GM23338 (cell line): ENCODE measurements around the gene ABAT.
A peak's percentile ranks its signal among the peaks of the same experiment; 100 is the strongest.

Experiments
- CREB1 ChIP-seq: fragments of 250-450 bp; sonication (Bioruptor Pico); IDR thresholded peaks from 2 replicates; pipeline ENCODE4 v1.5.0; 2020; ENCODE audit warnings: low read depth, mild to moderate bottlenecking, moderate library complexity
- EZH2 ChIP-seq: fragments of 200-600 bp; sonication (generic); IDR thresholded peaks from one replicate; pipeline ENCODE4 v1.8.0; 2017; ENCODE audit warnings: antibody characterized with exemption, mild to moderate bottlenecking, low read depth; ENCODE audit not compliant: unreplicated experiment
- NANOG ChIP-seq: IDR thresholded peaks from 2 replicates; pipeline ENCODE4 v1.6.1; 2016; ENCODE audit warnings: antibody characterized with exemption, borderline replicate concordance
- POLR2AphosphoS5 ChIP-seq: IDR thresholded peaks from 2 replicates; pipeline ENCODE4 v1.6.1; 2016; ENCODE audit warnings: antibody characterized with exemption, low read depth
- STAT1 ChIP-seq: IDR thresholded peaks from one replicate; pipeline ENCODE4 v1.6.1; 2016; ENCODE audit warnings: antibody characterized with exemption; ENCODE audit not compliant: unreplicated experiment
- TF ChIP-seq, protein P1 (sequence below), 2 experiments: fragments of 200-600 bp in 1 of 2; sonication (generic) in 1 of 2; conservative IDR thresholded peaks; 2 replicates each; pipeline versions ENCODE4 v1.5.1 to v1.6.1; 2016 to 2017; ENCODE audit warnings: antibody characterized with exemption in 2 of 2, low read depth in 2 of 2, mild to moderate bottlenecking in 2 of 2, moderate library complexity in 1 of 2
- TF ChIP-seq, protein P2 (sequence below): IDR thresholded peaks from one replicate; pipeline ENCODE4 v1.6.1; 2018; ENCODE audit warnings: antibody characterized with exemption; ENCODE audit not compliant: unreplicated experiment
- TF ChIP-seq, protein P3 (sequence below): IDR thresholded peaks from 2 replicates; pipeline ENCODE4 v1.6.1; 2016; ENCODE audit warnings: antibody characterized with exemption

DNA sequence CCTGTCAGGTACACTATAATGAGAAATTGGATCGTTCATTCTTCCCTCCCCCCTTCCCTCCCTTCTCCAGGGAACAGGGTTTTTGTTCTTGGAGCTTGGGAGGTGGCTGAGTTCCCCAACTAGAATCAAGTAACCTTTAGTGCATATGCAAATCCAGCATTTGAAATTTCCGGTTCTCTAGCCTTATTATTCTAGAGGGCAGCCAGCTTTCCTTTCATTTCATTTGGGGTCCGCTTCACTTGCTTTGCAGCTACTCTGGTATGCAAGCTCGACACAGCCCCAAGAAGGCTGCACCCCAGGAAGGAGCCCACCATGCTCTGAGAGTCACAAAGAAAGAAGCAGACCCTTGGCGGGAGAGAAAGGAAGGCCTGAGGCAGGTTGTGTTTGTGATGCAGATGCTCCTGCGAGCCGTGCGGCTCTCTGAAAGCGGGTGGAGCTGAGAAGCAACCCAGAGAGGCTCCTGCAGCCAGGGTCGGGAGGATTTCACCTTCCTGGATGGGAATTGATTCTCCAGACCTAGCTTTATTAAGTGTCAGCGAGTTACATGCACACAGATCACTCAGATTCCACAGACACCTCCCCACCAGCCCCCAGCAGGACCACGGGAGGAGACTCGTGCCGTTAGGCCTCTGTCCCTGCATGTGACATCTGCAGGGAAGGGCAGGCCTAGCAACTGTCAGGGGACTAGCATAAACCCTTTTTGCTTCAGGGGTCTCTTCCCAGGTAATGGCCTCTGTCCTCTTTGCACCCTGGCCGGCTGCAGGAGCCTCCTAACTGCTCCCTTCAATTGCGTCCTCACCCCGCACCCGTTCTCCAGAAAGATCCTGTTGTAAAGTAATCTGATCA is 157.7 kb downstream of the ABAT start:
- TF ChIP-seq, protein P1, sequence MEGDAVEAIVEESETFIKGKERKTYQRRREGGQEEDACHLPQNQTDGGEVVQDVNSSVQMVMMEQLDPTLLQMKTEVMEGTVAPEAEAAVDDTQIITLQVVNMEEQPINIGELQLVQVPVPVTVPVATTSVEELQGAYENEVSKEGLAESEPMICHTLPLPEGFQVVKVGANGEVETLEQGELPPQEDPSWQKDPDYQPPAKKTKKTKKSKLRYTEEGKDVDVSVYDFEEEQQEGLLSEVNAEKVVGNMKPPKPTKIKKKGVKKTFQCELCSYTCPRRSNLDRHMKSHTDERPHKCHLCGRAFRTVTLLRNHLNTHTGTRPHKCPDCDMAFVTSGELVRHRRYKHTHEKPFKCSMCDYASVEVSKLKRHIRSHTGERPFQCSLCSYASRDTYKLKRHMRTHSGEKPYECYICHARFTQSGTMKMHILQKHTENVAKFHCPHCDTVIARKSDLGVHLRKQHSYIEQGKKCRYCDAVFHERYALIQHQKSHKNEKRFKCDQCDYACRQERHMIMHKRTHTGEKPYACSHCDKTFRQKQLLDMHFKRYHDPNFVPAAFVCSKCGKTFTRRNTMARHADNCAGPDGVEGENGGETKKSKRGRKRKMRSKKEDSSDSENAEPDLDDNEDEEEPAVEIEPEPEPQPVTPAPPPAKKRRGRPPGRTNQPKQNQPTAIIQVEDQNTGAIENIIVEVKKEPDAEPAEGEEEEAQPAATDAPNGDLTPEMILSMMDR (conservative IDR thresholded peaks at IDR 0.05; ENCODE audit: low read depth in 2 of 2): no peak
- TF ChIP-seq, protein P2, sequence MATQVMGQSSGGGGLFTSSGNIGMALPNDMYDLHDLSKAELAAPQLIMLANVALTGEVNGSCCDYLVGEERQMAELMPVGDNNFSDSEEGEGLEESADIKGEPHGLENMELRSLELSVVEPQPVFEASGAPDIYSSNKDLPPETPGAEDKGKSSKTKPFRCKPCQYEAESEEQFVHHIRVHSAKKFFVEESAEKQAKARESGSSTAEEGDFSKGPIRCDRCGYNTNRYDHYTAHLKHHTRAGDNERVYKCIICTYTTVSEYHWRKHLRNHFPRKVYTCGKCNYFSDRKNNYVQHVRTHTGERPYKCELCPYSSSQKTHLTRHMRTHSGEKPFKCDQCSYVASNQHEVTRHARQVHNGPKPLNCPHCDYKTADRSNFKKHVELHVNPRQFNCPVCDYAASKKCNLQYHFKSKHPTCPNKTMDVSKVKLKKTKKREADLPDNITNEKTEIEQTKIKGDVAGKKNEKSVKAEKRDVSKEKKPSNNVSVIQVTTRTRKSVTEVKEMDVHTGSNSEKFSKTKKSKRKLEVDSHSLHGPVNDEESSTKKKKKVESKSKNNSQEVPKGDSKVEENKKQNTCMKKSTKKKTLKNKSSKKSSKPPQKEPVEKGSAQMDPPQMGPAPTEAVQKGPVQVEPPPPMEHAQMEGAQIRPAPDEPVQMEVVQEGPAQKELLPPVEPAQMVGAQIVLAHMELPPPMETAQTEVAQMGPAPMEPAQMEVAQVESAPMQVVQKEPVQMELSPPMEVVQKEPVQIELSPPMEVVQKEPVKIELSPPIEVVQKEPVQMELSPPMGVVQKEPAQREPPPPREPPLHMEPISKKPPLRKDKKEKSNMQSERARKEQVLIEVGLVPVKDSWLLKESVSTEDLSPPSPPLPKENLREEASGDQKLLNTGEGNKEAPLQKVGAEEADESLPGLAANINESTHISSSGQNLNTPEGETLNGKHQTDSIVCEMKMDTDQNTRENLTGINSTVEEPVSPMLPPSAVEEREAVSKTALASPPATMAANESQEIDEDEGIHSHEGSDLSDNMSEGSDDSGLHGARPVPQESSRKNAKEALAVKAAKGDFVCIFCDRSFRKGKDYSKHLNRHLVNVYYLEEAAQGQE: no peak
- TF ChIP-seq CREB1 (CRISPR knock-in tag) (no peak), STAT1 (no peak), NANOG (peak; percentile 70; the same call in 1 of the 2 replicates), EZH2 (no peak), POLR2AphosphoS5 (peak; percentile 76)
- TF ChIP-seq, protein P3, sequence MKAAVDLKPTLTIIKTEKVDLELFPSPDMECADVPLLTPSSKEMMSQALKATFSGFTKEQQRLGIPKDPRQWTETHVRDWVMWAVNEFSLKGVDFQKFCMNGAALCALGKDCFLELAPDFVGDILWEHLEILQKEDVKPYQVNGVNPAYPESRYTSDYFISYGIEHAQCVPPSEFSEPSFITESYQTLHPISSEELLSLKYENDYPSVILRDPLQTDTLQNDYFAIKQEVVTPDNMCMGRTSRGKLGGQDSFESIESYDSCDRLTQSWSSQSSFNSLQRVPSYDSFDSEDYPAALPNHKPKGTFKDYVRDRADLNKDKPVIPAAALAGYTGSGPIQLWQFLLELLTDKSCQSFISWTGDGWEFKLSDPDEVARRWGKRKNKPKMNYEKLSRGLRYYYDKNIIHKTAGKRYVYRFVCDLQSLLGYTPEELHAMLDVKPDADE: peak; percentile 81
